Spinal cord (tissue), 10 donors: ENCODE data around the gene ATP1A3. TPM values are rescaled to one million over a fixed set of nuclear protein-coding genes. Genes with fewer than 3 reads are reported as not detected.

Experiments
- DNase-seq, 6 donors: peaks; one replicate each; pipeline versions ENCODE4 v3.0.0 to v3.0.0-alpha.2; 2013 to 2015; ENCODE audit warnings: low spot score in 6 of 6, low read depth in 4 of 6
- H3K27ac ChIP-seq: one replicate; pipeline ENCODE4 v1.5.1; 2013; ENCODE audit warnings: low read depth, low read length, control low read depth
- H3K27me3 ChIP-seq: one replicate; pipeline ENCODE4 v1.6.1; 2013; ENCODE audit warnings: low read length; ENCODE audit not compliant: control insufficient read depth, insufficient read depth
- H3K36me3 ChIP-seq: one replicate; pipeline ENCODE4 v1.6.1; 2013; ENCODE audit warnings: low read length; ENCODE audit not compliant: control insufficient read depth, insufficient read depth
- H3K4me1 ChIP-seq: one replicate; pipeline ENCODE4 v1.6.1; 2013; ENCODE audit warnings: low read length; ENCODE audit not compliant: control insufficient read depth, insufficient read depth
- H3K4me3 ChIP-seq: one replicate; pipeline ENCODE4 v1.5.1; 2013; ENCODE audit warnings: low read depth, low read length, control low read depth
- H3K9me3 ChIP-seq: one replicate; pipeline ENCODE4 v1.6.1; 2013; ENCODE audit warnings: low read length; ENCODE audit not compliant: control insufficient read depth, insufficient read depth
- WGBS: methylation state at CpG from one replicate; pipeline ENCODE4 v1.1.5; 2013; ENCODE audit warnings: missing lambda C conversion rate; ENCODE audit not compliant: insufficient coverage; 5-methylcytosine and 5-hydroxymethylcytosine counted together
- polyA plus RNA-seq, 2 donors: library from polyadenylated mRNA; unstranded; fragments of 120-200 nt; gene quantifications; one replicate each; pipeline ENCODE4 v1.2.1, GENCODE V29; 2013; ENCODE audit not compliant: insufficient read length in 2 of 2
- total RNA-seq, 2 donors: library from RNA; depleted of rRNA in 1 of 2; stranded (reverse); fragments of 120-200 nt in 1 of 2; fragments of >200 nt in 1 of 2; gene quantifications; one replicate each; pipeline versions ENCODE4 v1.2.3 to v1.2.4, GENCODE V29; 2013 to 2014
- donor health status: healthy.

Gene ATP1A3
- total and polyA plus RNA-seq, 4 donors, result 85.0 to 704 (median 538) TPM

DNA sequence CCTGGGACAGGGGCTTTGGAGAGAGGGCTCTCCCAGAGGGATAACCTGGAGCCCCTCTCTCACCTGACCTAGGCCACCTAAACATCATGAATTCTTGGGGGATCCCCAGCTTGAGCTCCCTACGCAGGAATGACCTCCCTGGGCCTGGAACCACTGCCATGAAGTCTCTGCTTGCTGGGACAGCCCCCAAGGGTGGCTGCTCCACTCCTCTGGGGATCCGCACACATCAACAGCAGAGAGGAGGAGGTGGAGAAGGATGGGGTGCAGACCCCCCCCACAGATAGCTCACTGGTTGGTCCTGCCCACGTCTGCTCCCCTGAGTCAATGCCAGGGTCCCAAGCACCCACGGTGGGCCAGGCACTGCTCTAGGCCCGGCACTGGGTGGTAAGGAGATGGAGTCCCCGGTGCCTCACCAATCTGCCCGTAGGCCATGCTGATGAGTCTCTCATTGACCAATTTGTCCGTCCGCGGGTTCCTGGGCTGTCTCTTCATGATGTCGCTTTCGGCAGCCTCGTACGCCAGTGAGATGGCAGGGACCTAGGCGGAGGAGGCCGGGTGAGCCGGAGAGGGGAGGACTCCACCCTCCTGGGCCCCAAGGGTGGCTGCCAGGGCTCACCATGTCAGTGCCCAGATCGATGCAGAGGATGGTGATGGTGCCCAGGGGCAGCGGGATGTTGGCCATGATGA, 24.1 kb downstream of the ATP1A3 start:
- DNase-seq, result no peak
- peaks cover 87% of the 10 kb centered on the region for H3K36me3 ChIP-seq
- no peak overlapping the region for H3K27ac ChIP-seq

DNA sequence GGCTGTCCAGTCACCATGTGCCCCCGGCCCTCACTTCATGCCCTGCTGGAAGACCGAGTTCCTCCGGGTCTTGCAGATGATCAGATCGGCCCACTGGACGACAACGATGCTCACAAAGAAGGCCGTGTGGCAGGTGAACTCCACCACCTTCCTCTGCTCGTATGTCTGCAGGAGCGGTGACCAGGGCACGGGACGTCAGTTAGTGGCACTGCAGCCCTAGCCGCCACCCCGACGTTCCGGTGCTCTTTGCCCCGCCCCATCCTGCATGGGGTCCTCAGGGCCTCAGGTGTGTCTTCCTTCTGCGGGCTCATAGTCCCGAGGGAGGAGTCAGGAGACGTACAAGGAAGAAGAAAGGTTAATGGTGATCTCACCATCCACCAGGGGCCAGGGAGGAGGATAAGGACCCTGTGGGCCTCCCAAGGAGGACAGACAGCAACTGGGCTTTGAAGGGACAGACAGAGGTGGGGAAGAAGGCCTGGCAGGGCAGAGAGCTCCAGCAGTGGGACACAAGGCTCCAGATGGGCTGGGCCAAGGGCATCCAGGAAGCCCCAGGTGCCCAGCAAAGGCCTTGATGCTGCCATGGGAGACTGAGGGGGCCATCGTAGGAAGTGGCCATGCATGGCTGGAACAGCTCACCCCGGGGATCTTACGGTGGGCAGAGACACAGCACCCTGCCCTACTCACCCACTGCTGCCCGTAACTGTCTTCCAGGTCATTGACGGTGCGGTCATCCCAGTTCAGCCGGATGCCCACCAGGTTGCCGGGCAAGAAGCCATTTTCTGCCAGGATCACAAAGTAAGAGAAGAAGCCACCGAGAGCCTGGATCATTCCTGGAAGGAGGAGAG, 25.1 kb downstream of the ATP1A3 start:
- H3K27me3 ChIP-seq, result no peaks in the 10 kb centered on the region
- 85% methylated on average over 28 of the region's 28 CpGs for WGBS
- no peak for DNase-seq
- no peaks in the 10 kb centered on the region for H3K4me1 ChIP-seq
- H3K4me3 ChIP-seq, result no peak overlapping the region
- no peaks in the 10 kb centered on the region for H3K9me3 ChIP-seq
- H3K27ac ChIP-seq, result no peak overlapping the region
- peaks cover 78% of the 10 kb centered on the region for H3K36me3 ChIP-seq

More for the DNA sequence above, 24.1 kb downstream of the ATP1A3 start:
- WGBS, result 94% methylated on average over 19 of the region's 19 CpGs
- no peaks in the 10 kb centered on the region for H3K27me3 ChIP-seq
- H3K9me3 ChIP-seq, result no peaks in the 10 kb centered on the region
- H3K4me3 ChIP-seq, result no peak overlapping the region
- H3K4me1 ChIP-seq, result no peaks in the 10 kb centered on the region

DNA sequence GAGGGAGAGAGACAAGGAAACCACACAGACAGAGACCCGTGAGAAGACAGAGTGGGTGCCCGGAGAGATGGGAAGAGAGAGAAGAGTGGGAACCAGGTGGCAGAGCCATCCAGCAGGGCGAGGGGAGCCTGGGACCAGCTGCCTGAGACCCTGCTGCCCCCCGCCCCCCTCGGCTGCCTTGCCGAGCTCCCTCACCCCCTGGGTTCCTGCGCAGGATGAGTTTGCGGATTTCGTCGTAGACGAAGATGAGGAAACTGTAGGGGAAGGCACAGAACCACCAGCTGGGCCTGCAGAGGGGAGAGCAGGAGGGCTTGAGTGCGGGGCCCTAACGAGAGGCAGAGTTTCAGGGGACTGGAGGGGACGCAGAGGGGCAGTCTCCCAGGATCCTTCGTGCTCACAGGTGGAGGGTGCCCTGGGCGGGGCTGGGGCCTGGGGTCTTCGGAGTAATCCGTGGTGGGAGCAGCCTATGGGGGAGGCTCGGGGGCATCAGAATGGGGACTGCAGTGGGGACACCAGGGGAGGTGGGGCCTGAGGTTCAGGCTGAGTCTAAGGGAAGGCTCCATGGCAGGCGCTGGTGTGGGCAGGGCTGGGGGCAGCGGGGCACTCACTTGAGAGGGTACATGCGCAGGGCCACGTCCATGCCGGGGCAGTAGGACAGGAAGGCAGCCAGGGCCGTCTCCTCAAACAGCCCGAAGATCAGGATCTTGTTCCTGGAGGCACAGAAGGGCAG, 26.8 kb downstream of the ATP1A3 start:
- 80% methylated on average over 26 of the region's 26 CpGs for WGBS
- Histone ChIP-seq H3K4me3 (no peak overlapping the region), H3K27me3 (no peaks in the 10 kb centered on the region), H3K4me1 (no peaks in the 10 kb centered on the region), H3K36me3 (peaks cover 68% of the 10 kb centered on the region), H3K27ac (no peak overlapping the region), H3K9me3 (no peaks in the 10 kb centered on the region)
- DNase-seq, result no peak

DNA sequence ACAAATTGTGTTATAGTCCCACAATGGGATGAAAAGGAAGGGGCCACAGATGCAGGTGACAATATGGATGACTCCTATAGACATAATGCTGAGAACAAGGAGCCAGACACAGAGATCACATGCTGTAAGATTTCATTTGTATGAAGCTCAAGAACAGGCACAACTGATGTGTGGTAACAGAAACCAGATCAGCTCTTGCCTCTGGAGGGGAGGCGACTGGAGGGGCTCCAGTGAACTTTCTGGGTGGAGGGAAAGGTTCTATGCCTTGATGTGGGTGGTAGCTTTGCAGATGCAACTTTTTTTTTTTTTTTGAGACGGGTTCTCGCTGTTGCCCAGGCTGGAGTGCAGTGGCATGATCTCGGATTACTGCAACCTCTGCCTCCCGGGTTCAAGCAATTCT, 28.9 kb downstream of the ATP1A3 start:
- no peaks in the 10 kb centered on the region for H3K27me3 ChIP-seq
- WGBS, result 78% methylated on average over 4 of the region's 5 CpGs
- H3K4me1 ChIP-seq, result no peaks in the 10 kb centered on the region
- H3K9me3 ChIP-seq, result no peaks in the 10 kb centered on the region
- peak in 1 of 6 donors; percentile 4 for DNase-seq
- peaks cover 51% of the 10 kb centered on the region for H3K36me3 ChIP-seq
- no peak overlapping the region for H3K27ac ChIP-seq
- no peak overlapping the region for H3K4me3 ChIP-seq

DNA sequence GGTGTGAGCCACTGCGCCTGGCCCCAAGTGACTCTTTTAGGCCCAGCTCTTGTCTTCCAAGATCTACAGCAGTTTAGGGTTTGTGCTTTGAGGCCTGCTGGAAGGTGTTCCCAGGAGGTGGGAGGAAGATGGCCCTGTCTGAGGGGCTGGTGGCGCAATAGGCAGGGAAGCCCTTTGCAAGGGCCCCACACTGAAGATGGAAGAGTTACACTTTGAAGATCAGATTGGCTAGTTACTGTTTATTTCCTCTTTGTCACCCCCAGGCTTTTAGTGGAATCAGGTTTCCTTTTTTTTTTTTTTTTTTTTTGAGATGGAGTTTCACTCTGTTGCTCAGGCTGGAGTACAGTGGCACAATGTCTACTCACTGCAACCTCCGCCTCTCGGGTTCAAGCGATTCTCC, 33.1 kb downstream of the ATP1A3 start:
- no peak overlapping the region for H3K27ac ChIP-seq
- peaks cover 23% of the 10 kb centered on the region for H3K4me1 ChIP-seq
- H3K9me3 ChIP-seq, result no peaks in the 10 kb centered on the region
- no peaks in the 10 kb centered on the region for H3K27me3 ChIP-seq
- peaks cover 25% of the 10 kb centered on the region for H3K36me3 ChIP-seq
- H3K4me3 ChIP-seq, result no peak overlapping the region
- 96% methylated on average over 3 of the region's 5 CpGs for WGBS
- no peak for DNase-seq

DNA sequence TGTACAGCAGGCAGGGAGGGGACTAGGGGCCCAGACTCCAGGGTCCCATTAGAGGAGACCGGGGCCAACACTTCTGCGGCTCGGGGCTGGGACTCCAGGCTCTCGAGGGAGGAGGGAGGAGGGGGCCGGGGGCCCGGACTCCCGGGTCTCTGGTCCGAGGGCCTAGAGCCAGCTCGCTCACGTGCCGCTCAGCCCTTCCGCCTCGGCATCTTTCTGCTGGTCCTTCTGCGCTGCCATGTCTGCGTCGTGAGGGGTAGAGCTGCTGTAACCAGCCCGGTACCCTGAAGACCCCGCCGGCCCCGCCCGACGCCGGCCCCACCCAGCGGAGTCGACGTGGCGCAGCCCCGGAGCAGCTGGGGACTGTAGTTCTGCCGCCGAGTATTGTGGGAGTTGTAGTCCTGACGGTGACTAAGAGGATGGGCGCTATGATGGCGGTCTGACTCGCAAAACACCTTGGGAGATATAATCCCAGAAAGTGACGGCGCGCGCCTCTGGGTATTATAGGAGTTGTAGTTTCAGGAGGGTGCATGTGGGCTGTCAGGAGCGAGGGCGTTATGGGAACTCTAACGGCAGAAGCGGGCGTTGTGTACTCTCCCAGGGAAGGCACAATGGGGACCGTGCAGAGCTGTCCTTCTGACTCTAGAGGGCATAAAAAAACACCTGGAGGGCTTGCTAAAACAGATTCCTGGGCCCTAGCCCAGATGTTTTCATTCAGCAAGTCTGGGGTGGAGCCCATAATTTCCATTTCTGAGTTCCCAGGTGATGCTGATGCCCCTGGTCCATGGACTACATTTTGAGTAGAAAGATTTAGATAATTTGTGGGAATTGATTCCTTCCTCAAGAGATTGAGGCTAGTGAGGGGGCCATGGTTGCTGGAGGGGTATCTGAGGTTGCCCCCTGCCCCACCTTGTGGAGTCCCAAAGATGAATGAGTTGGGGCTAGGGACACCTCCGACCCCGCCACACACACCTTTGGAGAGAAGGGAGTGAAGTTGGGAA, 34.7 kb downstream of the ATP1A3 start, which contains the start of gene RABAC1:
RABAC1 (minus strand) TSS at position 266 of the 998 bp plus-strand sequence; CDS start at position 237, 29 bp downstream.
- peak; percentile 82 to 99 (median 90) for DNase-seq
- Histone ChIP-seq H3K4me1 (peaks cover 23% of the 10 kb centered on the region), H3K9me3 (no peaks in the 10 kb centered on the region), H3K4me3 (peak within 1 kb of the TSS; percentile 98), H3K27ac (peak within 1 kb of the TSS; percentile 90), H3K36me3 (peaks cover 29% of the 10 kb centered on the region), H3K27me3 (no peaks in the 10 kb centered on the region)
- WGBS, result 5% methylated on average over 46 of the region's 46 CpGs

DNA sequence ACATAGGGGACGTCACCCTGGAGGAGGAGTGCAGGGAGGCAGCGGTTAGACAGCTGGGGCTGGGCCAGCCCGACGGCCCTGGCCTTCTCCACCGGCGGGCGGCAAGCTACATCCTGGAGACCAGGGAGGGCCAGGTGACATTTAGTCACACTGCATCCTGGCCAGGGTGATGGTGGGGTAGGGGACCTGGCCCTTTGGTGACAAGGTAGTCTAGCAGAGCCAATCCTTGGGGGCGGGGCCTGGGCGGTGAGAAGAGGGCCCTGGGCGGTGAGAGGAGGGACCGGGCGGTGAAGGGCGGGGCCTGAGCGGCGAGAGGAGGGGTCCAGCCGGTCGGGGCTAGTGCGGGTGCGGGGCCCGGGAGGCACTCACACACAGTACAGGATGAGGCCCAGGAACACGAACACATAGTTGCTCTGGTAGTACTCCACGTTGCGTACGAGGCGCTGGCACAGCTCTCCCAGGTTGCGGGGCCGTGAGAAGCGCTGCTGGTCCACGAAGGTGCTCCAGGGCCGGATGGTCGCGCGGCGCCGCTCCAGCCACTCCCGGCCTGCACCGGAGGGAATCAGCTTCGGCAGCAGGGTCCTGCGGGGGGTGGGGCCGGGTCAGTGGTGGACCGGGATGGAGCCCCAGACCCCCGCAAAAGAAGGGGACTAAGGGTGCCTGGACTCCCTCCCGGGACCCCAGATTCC, 35.5 kb downstream of the ATP1A3 start:
- peak in 2 of 6 donors; percentile 80 to 85 for DNase-seq
- peaks cover 29% of the 10 kb centered on the region for H3K36me3 ChIP-seq
- peaks cover 23% of the 10 kb centered on the region for H3K4me1 ChIP-seq
- H3K27ac ChIP-seq, result peak overlapping the region; percentile 90
- H3K9me3 ChIP-seq, result no peaks in the 10 kb centered on the region
- no peaks in the 10 kb centered on the region for H3K27me3 ChIP-seq
- WGBS, result under 1% methylated on average over 43 of the region's 43 CpGs
- H3K4me3 ChIP-seq, result peak overlapping the region; percentile 98

DNA sequence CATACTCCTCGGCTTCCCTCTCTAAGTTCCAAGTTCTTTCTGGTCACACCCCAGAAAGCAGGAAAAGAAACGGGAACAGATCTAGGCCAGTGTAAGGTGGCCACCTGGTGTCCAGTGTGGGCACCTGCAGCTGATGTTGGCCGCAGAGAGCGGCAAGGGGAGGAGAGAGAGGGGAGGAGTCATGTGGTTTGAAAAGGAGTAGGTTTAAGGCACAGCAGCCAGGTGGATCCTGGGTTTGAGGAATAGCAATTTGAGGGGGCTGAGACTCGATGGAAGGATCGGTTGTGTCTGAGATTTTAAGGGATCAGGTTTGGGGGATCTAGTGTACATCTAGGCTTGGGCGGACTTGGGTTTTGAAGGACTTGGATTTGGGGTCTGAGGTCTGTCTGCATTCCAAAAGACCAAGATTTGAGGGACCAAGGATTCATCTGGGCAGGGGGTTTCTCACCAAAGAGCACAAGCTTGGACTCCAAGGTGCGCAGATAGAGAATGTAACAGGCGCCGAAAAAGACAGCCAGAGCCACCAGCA, 36.1 kb downstream of the ATP1A3 start:
- Histone ChIP-seq H3K27me3 (no peaks in the 10 kb centered on the region), H3K27ac (peak overlapping the region; percentile 90), H3K36me3 (peaks cover 25% of the 10 kb centered on the region), H3K4me3 (peak overlapping the region; percentile 98), H3K9me3 (no peaks in the 10 kb centered on the region), H3K4me1 (peaks cover 23% of the 10 kb centered on the region)
- peak in 3 of 6 donors; percentile 65 to 94 (median 77) for DNase-seq
- WGBS, result 6% methylated on average over 9 of the region's 10 CpGs
